ENCODE results near the gene ZNF408.

DNA sequence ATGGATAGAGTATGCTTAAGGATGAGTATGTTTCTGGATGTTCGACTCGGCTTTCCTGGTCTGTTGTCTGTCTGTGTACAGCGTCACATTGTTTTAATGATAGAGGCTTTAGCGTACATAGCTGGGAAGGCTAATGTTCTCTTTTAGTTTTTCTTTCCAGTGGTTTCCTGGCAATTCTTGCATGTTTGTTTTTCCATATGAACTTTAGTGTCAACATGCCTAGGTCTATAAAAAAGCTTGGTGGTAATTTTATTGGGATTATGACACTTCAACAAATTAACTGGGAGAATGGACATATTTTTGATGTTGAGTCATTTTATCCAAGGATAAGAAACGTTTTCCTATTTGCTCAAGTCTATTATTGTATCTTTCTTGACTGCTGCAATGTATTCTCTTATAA, 35.8 kb downstream of the ZNF408 start:
- no peak for TF ChIP-seq POLR2A (IDR thresholded peaks at IDR 0.05)
- TF ChIP-seq, protein P1, sequence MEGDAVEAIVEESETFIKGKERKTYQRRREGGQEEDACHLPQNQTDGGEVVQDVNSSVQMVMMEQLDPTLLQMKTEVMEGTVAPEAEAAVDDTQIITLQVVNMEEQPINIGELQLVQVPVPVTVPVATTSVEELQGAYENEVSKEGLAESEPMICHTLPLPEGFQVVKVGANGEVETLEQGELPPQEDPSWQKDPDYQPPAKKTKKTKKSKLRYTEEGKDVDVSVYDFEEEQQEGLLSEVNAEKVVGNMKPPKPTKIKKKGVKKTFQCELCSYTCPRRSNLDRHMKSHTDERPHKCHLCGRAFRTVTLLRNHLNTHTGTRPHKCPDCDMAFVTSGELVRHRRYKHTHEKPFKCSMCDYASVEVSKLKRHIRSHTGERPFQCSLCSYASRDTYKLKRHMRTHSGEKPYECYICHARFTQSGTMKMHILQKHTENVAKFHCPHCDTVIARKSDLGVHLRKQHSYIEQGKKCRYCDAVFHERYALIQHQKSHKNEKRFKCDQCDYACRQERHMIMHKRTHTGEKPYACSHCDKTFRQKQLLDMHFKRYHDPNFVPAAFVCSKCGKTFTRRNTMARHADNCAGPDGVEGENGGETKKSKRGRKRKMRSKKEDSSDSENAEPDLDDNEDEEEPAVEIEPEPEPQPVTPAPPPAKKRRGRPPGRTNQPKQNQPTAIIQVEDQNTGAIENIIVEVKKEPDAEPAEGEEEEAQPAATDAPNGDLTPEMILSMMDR (IDR thresholded peaks at IDR 0.05), result no peak

Data from esophagus squamous epithelium (tissue), 4 donors.